PC-3 (cell line): Measurements from ENCODE around the gene SP140. TPM values are rescaled to one million over a fixed set of nuclear protein-coding genes. Genes with fewer than 3 reads are reported as not detected.

ENCODE experiments used
- total RNA-seq: library from RNA; depleted of rRNA; stranded (reverse); fragments of >200 nt; gene quantifications from 2 replicates; pipeline ENCODE4 v1.2.3, GENCODE V29; 2014; rRNA removed

The SP140 gene
- total RNA-seq, 1 experiment from 2014 or later: not detected

Other genes with a start within 250 kb of the SP140 start
- 12.4 and 14.4 TPM in 2 replicates for gene SLC16A14, start 156.8 kb upstream of the SP140 start, total RNA-seq
- 3.5 and 6.7 TPM in 2 replicates for gene SP110, start 5.8 kb upstream of the SP140 start, total RNA-seq
- gene SP140L, start 101.5 kb downstream of the SP140 start, total RNA-seq: 2.8 and 5.0 TPM in 2 replicates
- gene SP100, start 190.5 kb downstream of the SP140 start, total RNA-seq: 42.5 and 49.8 TPM in 2 replicates